Stimulated activated CD4-positive, alpha-beta T cell treated with anti-CD3 and anti-CD28 coated beads, Interleukin-2, amount 100 ng/mL, for 4 hours (primary cell): Measurements from ENCODE around the gene TDP1.
"Not testable (repeated sequence)": the region's sequence is repeated elsewhere in the genome, so short reads cannot be mapped to it uniquely, and the experiment has no call there.

ENCODE experiments used
- DNase-seq: peaks from one replicate; pipeline ENCODE4 v3.0.0-alpha.2; 2020; ENCODE audit warnings: low read depth

TDP1 gene

DNA sequence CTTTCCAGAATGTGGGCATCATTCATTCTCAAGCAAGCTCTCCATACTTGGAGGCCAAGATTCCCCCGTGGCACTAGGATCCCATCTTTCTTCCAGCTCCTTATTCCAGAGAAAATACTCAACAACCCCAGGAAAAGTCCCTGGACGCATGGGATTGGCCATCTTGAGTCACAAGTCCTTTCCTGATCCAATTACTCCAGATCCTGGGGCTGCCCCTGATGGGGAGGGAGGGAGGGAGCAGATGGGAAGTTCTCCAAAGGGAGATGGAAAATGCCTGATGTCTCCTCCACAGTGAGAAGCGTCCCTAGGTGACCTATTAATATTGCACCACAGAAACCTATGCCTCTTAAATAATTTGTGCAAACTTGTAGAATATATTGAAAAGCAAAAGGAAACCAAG is 93.7 kb downstream of the TDP1 start:
- no peak for DNase-seq

DNA sequence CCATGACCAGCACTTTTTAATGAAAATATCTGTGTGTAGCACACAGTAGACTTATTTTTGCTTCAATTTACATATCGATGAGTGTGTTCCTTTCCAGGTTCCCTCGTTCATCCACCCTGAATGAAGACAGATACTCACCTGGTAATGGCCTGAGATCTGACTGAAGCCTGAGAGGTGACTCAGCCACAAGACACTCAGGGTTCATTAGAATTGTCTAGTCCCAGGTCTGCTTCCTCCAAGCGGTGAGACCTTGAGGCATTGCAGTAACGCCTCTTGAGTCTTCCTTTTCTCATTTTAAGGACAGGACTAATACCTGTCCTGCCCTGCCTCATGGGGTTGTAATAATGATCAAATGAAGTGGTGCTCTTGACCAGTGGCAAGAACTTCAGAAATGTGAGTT is 94.5 kb downstream of the TDP1 start:
- no peak for DNase-seq

DNA sequence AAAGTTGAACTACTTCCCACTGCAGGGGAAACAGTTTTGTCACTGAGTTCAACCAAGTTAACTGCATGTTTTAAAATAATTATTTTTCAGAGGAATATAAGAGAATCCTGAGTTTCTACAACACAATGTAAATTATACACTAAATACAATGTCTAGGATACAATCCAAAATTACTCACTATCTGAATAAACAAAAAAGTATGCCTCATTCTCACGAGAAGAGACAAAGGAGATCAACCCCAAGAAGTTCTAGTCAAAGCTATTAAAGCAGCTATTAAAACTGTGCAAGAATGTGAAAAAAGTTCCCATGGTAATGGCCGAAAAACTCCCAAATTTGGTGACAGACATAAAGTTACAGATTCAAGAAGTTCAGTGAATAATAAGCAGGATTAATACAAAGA is 97.3 kb downstream of the TDP1 start:
- no peak for DNase-seq

DNA sequence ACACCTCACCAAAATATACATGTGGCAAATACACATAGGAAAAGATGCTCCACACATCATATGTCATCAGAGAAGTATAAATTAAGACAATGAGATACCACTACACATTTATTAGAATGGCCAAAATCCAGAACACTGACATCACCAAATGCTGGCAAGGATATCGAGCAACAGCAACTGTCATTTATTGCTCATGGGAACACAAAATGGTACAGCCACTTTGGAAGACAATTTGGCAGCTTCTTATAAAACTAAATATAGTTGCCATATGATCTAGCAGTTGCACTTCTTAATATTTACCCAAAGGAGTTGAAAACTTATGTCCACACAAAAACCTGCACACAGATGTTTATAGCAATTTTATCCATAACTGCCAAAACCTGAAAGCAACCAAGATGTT is 99.1 kb downstream of the TDP1 start:
- DNase-seq: no peak

DNA sequence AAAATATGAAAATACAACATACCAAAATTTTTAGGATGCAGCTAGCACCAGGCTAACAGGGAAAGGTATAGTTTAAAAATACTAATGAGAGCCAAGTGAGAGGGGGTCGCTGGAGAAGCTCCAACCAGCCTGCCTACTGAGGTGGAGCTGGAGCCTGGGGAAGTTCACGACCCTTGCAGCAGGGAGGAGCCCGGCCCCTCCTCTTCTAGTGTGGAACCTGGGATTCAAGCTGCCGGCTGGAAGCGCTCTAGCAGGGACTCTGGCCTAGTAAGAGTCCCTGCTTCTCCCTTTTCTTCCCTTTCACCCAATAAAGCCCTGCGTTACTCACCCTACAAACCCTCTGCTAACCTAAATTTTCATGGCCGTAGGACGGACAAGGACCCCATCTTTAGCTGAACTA is 101.1 kb downstream of the TDP1 start:
- no peak for DNase-seq

DNA sequence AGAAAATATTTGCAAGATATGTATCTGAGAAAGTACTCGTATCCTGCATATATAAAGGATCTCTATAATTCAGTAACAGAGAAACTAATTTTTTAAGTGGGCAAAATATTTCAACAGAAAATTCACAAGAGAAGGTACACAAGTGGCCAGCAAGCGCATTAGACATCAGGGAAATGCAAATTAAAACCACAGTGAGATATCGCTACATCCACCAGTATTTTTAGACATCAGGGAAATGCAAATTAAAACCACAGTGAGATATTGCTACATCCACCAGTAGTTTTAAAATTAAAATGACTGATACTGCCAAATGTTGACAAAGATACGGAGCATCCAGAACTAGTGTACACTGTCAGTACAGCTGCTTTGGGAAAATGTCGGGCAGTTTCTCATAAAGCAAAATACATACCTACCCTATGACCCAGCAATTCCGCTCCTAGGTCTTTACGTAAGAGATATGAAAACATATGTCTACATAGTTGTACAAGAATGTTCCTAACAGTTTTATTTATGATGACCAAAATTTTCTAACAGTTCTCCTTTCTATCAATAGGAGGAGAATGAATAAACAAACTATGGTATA is 103.2 kb downstream of the TDP1 start:
- no peak for DNase-seq

DNA sequence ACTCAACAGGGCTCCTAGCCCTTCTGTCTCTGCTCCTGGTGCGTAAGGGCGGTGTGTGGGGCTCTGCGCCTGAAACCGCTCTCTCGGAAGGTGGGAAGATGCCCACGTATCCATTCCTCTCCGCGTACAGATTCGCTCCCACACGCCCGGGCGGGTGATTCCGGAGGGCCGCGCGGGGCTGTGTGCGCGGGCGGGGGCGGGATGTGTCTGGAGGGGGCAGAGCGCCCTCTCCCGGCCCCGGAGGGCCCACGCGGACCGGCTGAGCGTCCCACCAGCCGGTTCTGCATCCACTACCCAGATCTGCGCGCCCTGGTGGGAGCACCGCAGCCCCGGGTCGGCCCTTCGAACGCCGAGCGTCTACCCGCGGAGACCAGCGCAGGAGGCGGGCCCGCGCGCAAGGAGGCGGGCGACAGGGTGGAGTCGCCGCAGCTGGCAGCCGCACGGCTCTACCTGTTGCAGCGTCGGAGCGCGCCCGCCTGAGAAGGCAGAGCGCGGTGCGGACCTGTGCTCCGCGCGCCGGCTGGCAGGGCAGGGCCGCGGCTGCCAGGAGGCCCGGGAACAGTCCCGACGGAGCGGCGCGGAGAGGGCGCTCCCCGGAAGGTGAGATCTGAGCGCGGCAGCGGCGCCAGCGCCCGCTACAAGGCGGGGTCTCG is 104.7 kb downstream of the TDP1 start:
- DNase-seq: peak; percentile 37

DNA sequence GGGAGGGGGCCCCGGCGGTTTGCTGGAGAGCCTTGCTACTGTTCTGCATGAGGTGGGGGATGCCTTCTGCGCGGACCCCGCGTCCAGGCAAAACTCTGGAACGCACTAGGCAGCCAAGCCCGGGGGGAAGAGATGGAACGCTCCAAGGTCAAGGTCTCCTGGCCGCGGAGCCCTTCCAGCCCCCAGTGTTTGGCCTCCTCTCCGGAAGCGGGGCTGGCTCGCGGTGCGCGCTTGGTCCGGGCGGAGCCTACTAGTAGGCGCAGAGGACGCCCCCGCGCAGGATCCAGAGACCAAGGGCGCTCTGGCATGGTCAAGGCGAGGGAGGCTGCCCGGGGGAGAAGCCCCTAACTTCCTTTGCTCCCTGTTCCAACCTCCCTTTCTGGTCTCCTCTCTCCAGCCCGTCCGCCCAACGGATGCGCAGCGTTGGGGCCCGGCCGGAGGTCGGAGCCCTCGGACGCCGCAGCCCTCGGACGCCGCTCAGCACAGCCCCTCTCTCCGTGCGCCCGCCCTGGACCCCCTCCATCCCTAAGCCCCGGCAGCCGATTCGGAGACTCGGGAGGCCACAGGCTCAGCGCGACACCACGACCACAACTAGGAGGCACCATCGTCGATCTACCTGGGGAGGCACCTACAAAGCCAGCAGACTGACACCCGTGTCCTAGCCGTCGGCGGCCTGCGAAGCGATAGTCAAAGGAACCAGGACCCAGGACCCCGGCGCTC is 105.4 kb downstream of the TDP1 start:
- DNase-seq: no peak

DNA sequence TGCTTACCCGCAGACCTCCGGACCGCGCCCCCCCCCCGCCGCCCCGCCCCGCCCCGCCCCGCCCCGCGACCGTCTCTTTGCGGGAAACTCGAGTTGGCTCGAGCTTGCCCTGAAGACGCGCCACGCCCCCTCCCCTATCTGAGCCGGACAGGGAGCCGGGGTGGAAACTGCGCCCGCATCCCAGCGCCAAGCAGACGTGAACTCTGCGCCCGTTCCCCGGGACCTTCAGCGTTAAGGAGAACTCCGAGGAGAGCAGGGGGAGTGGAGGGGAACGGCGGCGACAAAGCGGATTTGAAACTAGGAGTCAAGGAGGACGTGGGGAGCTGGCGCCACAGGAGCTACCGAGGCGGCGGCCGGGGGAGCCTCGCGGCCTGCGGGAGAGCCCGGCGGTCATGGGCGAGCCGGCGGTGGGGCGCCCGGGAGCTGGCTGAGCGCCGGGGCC is 106.0 kb downstream of the TDP1 start, which contains the start of gene KCNK13:
KCNK13 (plus strand) TSS at position 310 of the 442 bp plus-strand sequence. CDS start 212 bp downstream, outside the sequence.
- no peak for DNase-seq

DNA sequence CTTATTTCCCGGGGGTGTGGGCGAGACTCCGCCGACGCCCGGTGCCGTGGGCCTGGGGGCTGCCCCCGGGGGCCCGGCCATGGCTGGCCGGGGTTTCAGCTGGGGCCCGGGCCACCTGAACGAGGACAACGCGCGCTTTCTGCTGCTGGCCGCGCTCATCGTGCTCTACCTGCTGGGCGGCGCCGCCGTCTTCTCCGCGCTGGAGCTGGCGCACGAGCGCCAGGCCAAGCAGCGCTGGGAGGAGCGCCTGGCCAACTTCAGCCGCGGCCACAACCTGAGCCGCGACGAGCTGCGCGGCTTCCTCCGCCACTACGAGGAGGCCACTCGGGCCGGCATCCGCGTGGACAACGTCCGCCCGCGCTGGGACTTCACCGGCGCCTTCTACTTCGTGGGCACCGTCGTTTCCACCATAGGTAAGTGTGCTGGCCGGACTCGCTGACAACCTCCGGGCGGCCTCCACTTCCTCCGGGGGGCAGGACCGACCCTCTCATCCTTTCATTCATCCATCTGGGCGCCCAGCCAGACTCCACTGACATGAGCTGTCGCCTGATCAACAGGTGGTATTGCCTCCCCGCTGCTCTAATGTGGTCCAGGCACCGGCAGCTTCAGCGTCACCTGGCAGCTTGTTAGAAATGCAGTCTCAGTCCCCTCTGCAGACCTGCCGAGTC is 106.5 kb downstream of the TDP1 start:
- DNase-seq: no peak

DNA sequence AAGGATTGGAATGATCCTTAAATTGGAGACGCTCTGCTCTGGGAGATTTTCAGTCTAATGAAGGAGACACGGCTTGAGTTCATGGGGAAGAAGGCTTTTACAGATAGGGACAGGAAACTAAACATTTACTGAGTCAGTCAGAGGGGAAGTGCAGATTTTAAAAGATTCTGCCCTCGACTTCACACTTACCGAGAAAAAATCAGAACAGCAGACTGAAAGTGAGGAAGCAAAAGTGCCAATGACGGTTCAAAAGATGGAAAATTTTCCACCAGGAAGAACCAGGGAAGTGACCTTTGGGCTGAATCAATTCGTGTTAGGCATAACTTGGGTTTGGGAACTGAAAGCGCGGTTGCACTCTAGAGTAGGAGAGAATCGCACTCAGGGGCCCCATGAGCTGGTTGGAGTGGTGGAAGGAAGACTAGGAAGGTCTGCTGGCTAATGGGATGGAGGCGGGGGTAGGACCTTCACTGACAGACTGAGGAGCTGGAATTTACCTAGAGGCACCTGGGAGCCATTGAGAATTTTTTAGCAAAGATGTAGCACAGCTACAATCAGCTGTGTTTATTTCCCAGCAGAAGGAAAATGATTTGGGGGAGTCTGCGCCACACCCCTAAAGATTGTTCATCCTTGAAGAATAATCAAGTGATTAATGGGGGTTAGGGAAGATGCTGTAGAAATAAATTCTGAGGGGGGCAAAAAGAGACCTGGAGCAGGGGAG is 107.3 kb downstream of the TDP1 start:
- no peak for DNase-seq

DNA sequence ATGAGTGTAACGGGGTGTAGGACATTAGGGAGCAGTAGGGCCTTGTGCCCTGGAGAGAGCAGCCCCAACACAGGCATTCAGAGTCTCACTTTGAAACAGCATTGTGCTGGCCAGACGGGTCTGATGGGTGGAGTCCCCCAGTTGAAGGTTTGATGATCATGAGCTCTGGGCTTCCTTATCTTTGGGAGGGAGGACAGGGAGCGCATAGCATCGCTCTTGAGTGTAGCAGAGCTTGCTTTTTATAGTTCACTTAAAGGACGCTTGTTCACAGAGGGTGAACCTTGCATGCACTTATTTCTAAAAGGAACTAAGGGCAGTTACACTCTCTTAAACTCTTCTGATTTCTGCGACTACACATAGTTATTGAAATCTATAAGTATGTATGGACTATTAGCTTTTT is 116.6 kb downstream of the TDP1 start:
- DNase-seq: no peak

DNA sequence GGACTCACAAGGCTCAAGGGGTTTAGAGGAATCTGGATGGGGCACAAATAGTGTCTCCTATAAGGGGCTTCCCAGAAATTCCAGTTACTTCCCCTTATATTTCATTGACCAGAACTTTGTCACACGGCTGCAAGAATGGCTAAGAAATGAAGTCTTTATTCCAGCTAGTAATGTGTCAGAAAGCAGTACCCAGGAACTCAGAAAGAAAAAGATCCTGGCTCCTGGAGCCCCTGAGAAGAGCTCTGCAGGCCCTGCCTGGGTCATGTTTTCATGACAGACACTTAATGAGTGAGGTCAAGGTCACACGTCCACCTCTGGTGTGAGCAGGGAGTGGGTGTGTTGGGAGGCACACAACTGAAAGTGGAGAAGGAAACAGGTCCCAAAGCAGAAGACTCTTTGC is 123.8 kb downstream of the TDP1 start:
- DNase-seq: no peak

DNA sequence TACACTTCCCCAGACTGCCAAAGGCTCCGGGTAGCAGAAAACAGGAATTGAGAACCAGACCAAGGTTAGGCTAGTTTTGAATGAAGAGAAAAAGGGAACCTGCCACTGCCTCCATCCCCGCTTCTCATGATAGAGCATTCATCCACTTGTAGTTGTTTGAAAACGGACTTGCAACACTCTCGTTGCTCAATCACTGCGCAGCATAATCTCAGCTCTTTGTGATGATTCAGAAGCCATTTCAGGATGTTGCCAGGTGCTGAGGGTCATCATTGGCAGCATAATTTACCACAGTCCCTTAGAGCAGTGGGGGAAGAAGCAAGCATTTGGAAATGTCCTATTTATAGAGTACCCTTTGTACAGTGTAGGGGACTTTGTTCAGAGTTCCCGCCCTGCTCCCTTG is 131.7 kb downstream of the TDP1 start:
- no peak for DNase-seq

DNA sequence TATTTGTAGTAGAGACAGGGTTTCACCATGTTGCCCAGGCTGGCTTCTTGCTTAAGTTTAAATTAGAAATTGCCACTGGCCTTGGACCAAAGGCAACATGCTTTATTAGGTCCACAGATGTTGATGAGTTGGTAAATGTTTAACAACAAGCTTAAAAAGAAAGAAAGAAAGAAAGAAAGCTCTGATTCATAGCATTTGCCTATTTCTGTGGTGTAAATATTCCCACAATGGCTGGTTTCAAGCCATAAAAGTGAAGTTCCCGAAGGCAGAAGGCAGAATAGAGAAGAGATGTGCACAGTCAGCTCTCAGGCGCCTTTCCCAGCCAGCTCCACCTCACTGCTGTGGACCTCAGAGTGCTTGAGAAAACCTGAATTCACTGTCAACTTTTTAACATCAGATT is 132.4 kb downstream of the TDP1 start:
- DNase-seq: no peak

DNA sequence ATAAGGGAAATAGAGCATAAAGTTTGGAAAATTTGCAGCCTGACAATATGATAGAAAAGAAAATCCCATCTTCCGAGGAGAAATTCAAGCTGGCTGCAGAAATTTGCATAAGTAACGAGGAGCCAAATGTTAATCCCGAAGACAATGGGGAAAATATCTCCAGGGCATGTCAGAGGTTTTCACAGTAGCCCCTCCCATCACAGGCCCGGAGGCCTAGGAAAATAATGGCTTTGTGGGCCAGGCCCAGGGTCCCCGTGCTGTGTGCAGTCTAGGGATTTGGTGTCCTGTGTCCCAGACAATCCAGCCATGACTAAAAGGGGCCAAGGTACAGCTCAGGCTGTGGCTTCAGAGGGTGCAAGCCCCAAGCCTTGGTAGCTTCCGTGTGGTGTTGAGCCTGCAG is 133.8 kb downstream of the TDP1 start:
- DNase-seq: not testable (repeated sequence)

DNA sequence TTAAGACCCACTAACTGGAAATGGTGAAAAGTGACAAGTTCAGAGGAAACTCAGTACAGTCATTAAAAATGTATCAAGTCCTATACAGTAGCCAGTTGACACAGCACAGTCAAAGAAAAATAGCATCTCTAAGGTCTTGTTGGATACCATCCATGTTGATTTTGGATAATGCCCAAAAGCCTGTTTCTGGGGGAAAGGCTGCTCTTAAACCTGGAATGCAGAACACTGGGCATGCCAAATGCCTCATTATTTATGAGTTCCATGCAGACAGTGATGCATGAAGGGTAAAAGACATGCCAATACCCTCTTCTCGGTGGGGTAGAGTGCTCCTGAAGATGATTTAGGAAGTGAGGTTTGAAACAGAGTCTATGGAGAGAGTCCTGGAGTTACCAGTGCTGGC is 135.7 kb downstream of the TDP1 start:
- DNase-seq: no peak

DNA sequence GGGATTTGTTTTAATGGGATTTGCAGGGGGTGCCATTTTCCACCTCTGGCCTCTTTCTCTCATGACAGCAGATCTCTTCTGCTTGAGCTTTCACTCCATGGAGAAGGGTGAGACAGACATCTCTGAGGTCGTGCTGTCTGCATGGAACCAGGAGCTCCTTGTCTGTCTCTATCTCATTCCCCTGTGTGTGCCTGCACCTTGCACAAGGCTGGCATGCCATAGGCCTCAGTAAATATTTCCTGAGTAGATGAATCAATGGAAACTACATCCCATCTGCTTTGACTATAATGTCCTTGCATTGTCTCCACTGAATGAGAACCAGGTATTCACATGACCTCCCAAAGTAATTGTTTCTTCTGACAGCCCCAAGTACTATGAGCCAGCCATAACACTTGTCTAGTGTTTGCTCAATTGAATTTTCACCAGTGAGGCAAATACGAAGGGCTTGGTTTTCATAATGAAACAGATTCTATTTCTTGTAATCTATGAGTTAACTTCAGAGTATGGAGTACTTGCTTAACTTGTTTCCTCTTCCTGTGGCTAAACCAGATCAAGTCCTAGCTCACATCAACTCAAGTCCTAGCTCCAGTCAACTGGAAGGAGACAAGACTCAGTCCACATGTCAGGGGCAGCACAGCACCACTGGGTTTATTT is 138.3 kb downstream of the TDP1 start:
- DNase-seq: no peak
